Kidney epithelial cell (primary cell): Measurements from ENCODE around the gene ZMPSTE24. TPM values are rescaled to one million over a fixed set of nuclear protein-coding genes. Genes with fewer than 3 reads are reported as not detected.
A peak's percentile ranks its signal among the peaks of the same experiment; 100 is the strongest.
"Not testable (repeated sequence)": the region's sequence is repeated elsewhere in the genome, so short reads cannot be mapped to it uniquely, and the experiment has no call there.

Experiments used
- DNase-seq: peaks from one replicate; pipeline ENCODE4 v3.0.0-alpha.2; 2010; ENCODE audit warnings: low read depth
- H3K27me3 ChIP-seq: 2 replicates; pipeline ENCODE4 v1.6.0; 2011; ENCODE audit warnings: low read length; ENCODE audit not compliant: control insufficient read depth, insufficient read depth
- H3K36me3 ChIP-seq: 2 replicates; pipeline ENCODE4 v1.5.1; 2011; ENCODE audit warnings: low read length; ENCODE audit not compliant: control insufficient read depth, insufficient read depth
- H3K4me3 ChIP-seq: 2 replicates; pipeline ENCODE4 v1.5.1; 2011; ENCODE audit warnings: low read depth, mild to moderate bottlenecking, control low read depth, low read length
- total RNA-seq: library from RNA; depleted of rRNA; stranded (reverse); fragments of >200 nt; gene quantifications from 2 replicates; pipeline ENCODE4 v1.2.3, GENCODE V29; 2015
- TF ChIP-seq, protein P1 (sequence below): IDR thresholded peaks from 2 replicates; pipeline ENCODE4 v1.5.1; 2011; ENCODE audit warnings: mild to moderate bottlenecking, moderate library complexity, low read length, control low read depth, inconsistent platforms; ENCODE audit not compliant: insufficient read depth, poor library complexity, severe bottlenecking

ZMPSTE24 gene
- 43.4 and 56.3 TPM in 2 replicates for total RNA-seq

DNA sequence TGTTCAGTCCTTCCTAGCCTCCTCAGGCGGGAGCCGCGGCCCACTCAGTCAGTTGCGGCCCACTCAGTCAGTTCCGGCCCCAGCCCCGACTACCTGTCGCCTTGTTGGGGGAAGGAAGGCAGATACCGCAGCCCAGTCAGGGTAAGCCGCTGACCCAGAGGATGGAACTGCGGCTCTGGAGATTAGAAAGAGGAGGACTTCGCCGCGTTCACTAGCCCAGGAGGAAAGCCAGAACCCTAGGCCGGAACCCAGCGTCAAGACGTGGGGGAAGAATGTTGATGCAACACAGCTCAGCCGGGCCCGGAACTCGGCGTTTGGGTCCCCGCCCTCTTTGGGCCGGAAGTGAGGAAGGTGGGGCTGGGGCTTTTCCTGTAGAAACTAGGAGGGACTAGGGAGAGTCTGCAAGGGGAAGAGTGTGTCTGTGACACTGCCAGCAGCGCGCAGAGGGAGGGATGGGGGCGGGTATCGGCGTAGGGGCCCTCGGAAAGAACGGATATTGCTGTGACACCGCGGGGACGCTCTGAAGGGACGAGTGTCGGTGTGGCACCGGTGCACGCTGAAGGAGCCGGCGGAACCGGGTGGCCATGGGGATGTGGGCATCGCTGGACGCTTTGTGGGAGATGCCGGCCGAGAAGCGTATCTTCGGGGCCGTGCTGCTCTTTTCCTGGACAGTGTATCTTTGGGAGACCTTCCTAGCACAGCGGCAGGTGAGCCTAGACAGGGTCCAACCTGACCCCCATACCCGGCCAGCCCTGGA lies at the start of gene ZMPSTE24:
TSS of gene ZMPSTE24 (plus strand) at position 549 of the 757 bp plus-strand sequence. CDS start at position 585, 36 bp downstream.
- H3K27me3 ChIP-seq = no peaks in the 10 kb centered on the region
- no peaks in the 10 kb centered on the region for H3K36me3 ChIP-seq
- peak; percentile 80 for DNase-seq
- TF ChIP-seq, protein P1, sequence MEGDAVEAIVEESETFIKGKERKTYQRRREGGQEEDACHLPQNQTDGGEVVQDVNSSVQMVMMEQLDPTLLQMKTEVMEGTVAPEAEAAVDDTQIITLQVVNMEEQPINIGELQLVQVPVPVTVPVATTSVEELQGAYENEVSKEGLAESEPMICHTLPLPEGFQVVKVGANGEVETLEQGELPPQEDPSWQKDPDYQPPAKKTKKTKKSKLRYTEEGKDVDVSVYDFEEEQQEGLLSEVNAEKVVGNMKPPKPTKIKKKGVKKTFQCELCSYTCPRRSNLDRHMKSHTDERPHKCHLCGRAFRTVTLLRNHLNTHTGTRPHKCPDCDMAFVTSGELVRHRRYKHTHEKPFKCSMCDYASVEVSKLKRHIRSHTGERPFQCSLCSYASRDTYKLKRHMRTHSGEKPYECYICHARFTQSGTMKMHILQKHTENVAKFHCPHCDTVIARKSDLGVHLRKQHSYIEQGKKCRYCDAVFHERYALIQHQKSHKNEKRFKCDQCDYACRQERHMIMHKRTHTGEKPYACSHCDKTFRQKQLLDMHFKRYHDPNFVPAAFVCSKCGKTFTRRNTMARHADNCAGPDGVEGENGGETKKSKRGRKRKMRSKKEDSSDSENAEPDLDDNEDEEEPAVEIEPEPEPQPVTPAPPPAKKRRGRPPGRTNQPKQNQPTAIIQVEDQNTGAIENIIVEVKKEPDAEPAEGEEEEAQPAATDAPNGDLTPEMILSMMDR = no peak
- H3K4me3 ChIP-seq = peak within 1 kb of the TSS; percentile 76

DNA sequence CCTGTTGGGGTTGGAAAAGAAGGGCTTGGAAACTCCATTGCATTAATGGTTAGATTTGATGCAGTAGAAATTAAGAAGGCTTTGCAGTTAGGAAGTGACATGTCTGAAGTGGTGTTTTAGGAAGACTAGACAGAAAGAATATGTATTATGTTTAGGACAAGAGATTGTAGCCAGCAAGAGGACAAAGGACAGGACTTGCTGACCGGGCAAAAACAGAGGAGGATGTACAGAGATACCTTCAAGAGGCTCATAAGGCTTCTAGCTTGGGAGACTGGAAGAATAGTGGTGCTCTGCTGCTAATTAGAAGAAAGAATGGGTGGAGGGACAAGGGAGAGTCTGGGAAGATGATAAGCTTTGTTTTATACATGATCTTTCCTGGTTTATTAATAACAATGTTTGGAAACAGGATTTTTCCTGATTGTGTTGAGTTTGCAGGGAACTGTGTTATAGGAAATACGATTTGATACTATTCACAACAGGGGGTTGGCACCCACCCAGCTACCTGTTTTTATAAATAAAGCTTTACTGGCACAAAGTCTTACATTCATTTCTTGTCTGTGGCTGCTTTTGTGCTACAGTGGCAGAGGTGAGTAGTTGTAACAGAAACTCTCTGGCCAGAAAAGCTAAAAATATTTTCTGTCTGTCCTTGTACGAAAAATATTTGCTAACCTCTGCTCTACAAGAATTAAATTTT lies 47.4 kb upstream of the ZMPSTE24 start:
- Histone ChIP-seq H3K27me3 (no peaks in the 10 kb centered on the region), H3K36me3 (no peaks in the 10 kb centered on the region), H3K4me3 (no peak overlapping the region)
- no peak for DNase-seq
- TF ChIP-seq, protein P1 = no peak

DNA sequence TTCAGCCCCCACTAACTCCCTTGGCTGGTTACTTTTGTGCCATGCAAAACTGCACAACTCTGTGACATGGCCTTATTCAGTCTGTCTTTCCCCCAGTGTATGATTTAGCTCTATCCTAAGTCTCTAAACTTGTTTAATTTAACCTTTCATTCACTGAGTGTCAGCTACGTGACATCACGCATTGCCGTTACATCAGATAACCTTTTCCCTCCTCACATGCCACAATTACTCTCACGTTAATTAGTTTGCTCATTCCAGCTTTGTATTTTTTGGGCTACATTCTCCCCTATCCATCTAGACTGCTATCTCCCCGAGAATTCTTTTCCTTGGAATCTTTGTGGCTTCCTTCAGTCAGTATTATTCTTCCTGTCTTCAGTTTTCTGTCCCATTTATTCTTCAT lies 39.7 kb upstream of the ZMPSTE24 start:
- no peaks in the 10 kb centered on the region for H3K36me3 ChIP-seq
- no peak for DNase-seq
- H3K4me3 ChIP-seq = no peak overlapping the region
- TF ChIP-seq, protein P1 = no peak
- no peaks in the 10 kb centered on the region for H3K27me3 ChIP-seq

DNA sequence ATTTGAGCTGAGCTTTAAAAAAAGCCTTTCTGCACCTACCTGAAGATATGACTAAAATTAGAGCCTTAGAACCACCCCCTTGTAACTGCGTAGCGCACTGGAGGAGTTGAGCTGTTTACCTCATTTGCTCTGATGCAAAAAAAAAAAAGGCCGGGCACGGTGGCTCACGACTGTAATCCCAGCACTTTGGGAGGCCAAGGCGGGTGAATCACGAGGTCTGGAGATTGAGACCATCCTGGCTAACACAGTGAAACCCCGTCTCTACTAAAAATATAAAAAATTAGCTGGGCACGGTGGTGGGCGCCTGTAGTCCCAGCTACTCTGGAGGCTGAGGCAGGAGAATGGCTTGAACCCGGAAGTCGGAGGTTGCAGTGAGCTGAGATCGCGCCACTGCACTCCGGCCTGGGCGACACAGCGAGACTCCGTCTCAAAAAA lies 36.5 kb upstream of the ZMPSTE24 start:
- not testable (repeated sequence) for DNase-seq

DNA sequence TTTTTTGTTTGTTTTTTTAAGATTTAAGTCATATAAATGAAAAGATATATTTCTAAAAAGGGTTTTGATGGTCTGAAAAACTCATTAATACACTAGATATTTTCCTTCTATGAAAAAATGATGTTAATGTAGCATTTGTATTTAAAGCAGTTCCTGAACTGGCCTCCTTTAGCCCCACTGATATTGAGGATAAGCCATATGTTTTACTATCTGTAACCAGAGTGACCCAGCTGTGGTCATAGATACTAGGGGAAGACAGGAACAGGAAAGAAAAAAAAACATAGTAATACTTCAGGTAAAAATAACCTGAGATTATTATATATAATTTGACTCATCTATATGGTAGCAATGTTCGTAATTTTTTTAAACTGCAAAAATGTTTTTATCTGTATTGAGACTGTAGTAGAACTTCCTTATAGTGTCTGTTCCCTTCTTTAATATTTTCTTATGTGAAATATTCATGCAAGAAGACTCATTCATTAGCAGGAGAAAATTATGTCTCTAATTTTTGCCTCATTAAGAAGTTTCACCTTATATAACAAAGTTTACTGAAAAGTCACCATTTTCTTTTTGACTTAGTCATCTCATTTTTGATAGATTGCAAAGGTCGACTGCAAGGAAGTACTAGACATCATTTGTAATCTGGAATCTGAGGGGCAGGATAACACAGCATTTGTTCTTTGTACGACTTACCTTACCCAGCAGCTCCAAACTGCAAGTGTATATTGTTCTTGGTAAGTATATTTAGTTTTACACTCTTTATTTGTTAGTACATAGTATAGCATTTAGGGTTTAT lies 35.9 kb upstream of the ZMPSTE24 start:
- TF ChIP-seq, protein P1 = no peak
- Histone ChIP-seq H3K27me3 (no peaks in the 10 kb centered on the region), H3K4me3 (no peak overlapping the region), H3K36me3 (no peaks in the 10 kb centered on the region)
- no peak for DNase-seq

More for the DNA sequence above, 36.5 kb upstream of the ZMPSTE24 start:
- H3K36me3 ChIP-seq, H3K4me3 ChIP-seq, H3K27me3 ChIP-seq: not testable (repeated sequence)

DNA sequence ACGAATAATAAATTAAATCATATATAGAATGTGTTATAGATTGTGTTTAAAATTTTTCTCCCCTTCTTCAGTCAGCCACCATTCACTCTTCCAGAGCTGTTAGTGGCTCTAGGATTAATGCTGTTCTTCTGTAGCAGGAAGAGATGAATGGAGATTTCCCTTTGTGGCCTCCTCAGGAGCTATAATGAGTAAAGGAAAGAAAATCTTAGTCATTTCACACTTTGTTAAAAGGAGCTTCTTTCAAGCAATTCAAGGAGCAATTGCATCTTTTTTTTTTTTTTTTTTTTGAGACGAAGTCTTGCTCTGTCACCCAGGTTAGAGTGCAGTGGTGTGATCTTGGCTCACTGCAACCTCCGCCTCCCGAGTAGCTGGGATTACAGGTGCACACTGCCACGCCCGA lies 34.0 kb upstream of the ZMPSTE24 start:
- H3K27me3 ChIP-seq = no peaks in the 10 kb centered on the region
- no peak for DNase-seq
- TF ChIP-seq, protein P1 = no peak
- no peak overlapping the region for H3K4me3 ChIP-seq
- H3K36me3 ChIP-seq = no peaks in the 10 kb centered on the region
